ENCODE data around the gene AP2A2. TPM values are rescaled to one million over a fixed set of nuclear protein-coding genes. Genes with fewer than 3 reads are reported as not detected.

The AP2A2 gene
- total RNA-seq, 4 donors from 2014 or later, result 21.2 to 26.1 (median 25.7) TPM

- intact Hi-C loops (cut with DNase I; ENCODE audit: low total_unique reads) (no loop called here), in situ Hi-C loops (cut with MboI; ENCODE audit: low sequenced_read_pairs in 4 of 4) (no loop called here)
- no peak for ATAC-seq
- no peaks in the 10 kb centered on the region for H3K27me3 ChIP-seq
- no peak for DNase-seq
- H3K4me3 ChIP-seq, result peak overlapping the region in 1 of 4 donors; percentile 11
- peaks cover 0 to 50% of the 10 kb centered on the region in 2 donors for H3K36me3 ChIP-seq
- peak overlapping the region; percentile 59 to 74 (median 64) for H3K27ac ChIP-seq
- no peaks in the 10 kb centered on the region for H3K9me3 ChIP-seq
- peaks cover 8% of the 10 kb centered on the region in 2 donors for H3K4me1 ChIP-seq
- TF ChIP-seq POLR2A (IDR thresholded peaks at IDR 0.05), result no peak
Observed at GRCh38 chr11:1007279-1007678, 81.6 kb downstream of the AP2A2 start.

- ATAC-seq, result no peak
- H3K36me3 ChIP-seq, result peaks cover 0 to 50% of the 10 kb centered on the region in 2 donors
Observed at GRCh38 chr11:1008001-1008802, 82.5 kb downstream of the AP2A2 start.

GRCh38 chr11:1008803-1009145, 83.1 kb downstream of the AP2A2 start:
- TF ChIP-seq CTCF (IDR thresholded peaks at IDR 0.05 in 4 of 5, conservative IDR thresholded peaks at IDR 0.05 in 1 of 5), result no peak
- TF ChIP-seq POLR2A (IDR thresholded peaks at IDR 0.05), result no peak
- no peak for ATAC-seq
- no peak overlapping the region for H3K4me3 ChIP-seq
- no peaks in the 10 kb centered on the region for H3K9me3 ChIP-seq
- in situ Hi-C loops (cut with MboI; ENCODE audit: low sequenced_read_pairs in 4 of 4) (no loop called here), intact Hi-C loops (cut with DNase I; ENCODE audit: low total_unique reads) (no loop called here)
- H3K36me3 ChIP-seq, result peaks cover 0 to 50% of the 10 kb centered on the region in 2 donors
- no peak overlapping the region for H3K27ac ChIP-seq
- no peak for DNase-seq
- H3K27me3 ChIP-seq, result no peaks in the 10 kb centered on the region
- peaks cover 8% of the 10 kb centered on the region in 2 donors for H3K4me1 ChIP-seq

More at GRCh38 chr11:1008001-1008802, 82.5 kb downstream of the AP2A2 start:
- intact Hi-C loops (cut with DNase I; ENCODE audit: low total_unique reads) (no loop called here), in situ Hi-C loops (cut with MboI; ENCODE audit: low sequenced_read_pairs in 4 of 4) (no loop called here)
- DNase-seq, result no peak
- Histone ChIP-seq H3K4me1 (peaks cover 8% of the 10 kb centered on the region in 2 donors), H3K4me3 (no peak overlapping the region), H3K9me3 (no peaks in the 10 kb centered on the region), H3K27ac (no peak overlapping the region), H3K27me3 (no peaks in the 10 kb centered on the region)
- TF ChIP-seq POLR2A (IDR thresholded peaks at IDR 0.05) (no peak), CTCF (IDR thresholded peaks at IDR 0.05 in 4 of 5, conservative IDR thresholded peaks at IDR 0.05 in 1 of 5) (no peak)

- H3K4me3 ChIP-seq, result no peak overlapping the region
- no peaks in the 10 kb centered on the region for H3K9me3 ChIP-seq
- no peak for TF ChIP-seq POLR2A (IDR thresholded peaks at IDR 0.05)
- TF ChIP-seq CTCF (IDR thresholded peaks at IDR 0.05 in 4 of 5, conservative IDR thresholded peaks at IDR 0.05 in 1 of 5), result no peak
- H3K4me1 ChIP-seq, result peaks cover 8% of the 10 kb centered on the region in 2 donors
- intact Hi-C loops (cut with DNase I; ENCODE audit: low total_unique reads) (no loop called here), in situ Hi-C loops (cut with MboI; ENCODE audit: low sequenced_read_pairs in 4 of 4) (no loop called here)
- peaks cover 0 to 48% of the 10 kb centered on the region in 2 donors for H3K36me3 ChIP-seq
- H3K27ac ChIP-seq, result peak overlapping the region in 1 of 4 donors; percentile 41
- H3K27me3 ChIP-seq, result no peaks in the 10 kb centered on the region
- DNase-seq (no peak), ATAC-seq (no peak)
Observed at GRCh38 chr11:1009371-1009770, 83.7 kb downstream of the AP2A2 start.

- in situ Hi-C loops (cut with MboI; ENCODE audit: low sequenced_read_pairs in 4 of 4), result no loop called here
- peak; percentile 40 to 84 for DNase-seq
- intact Hi-C loops (cut with DNase I; ENCODE audit: low total_unique reads), result no loop called here
Observed at GRCh38 chr11:1009991-1010390, 84.3 kb downstream of the AP2A2 start.

More at GRCh38 chr11:1009991-1010390, 84.3 kb downstream of the AP2A2 start:
- peaks cover 0 to 42% of the 10 kb centered on the region in 2 donors for H3K36me3 ChIP-seq
- peak; percentile 43 to 63 for ATAC-seq
- peaks cover 8 to 12% of the 10 kb centered on the region in 2 donors for H3K4me1 ChIP-seq
- no peak overlapping the region for H3K4me3 ChIP-seq
- no peaks in the 10 kb centered on the region for H3K9me3 ChIP-seq
- no peaks in the 10 kb centered on the region for H3K27me3 ChIP-seq
- peak overlapping the region in 2 of 4 donors; percentile 31 to 50 for H3K27ac ChIP-seq
- TF ChIP-seq POLR2A (IDR thresholded peaks at IDR 0.05) (no peak), CTCF (IDR thresholded peaks at IDR 0.05 in 4 of 5, conservative IDR thresholded peaks at IDR 0.05 in 1 of 5) (no peak)
